LNCAP (cell line): ENCODE measurements around the gene ADAM30.

Source experiments
- TF ChIP-seq, protein P1 (sequence below): fragments of 450-650 bp; IDR thresholded peaks from 2 replicates; pipeline ENCODE4 v1.5.1; 2017; ENCODE audit warnings: mild to moderate bottlenecking

ADAM30 gene

DNA sequence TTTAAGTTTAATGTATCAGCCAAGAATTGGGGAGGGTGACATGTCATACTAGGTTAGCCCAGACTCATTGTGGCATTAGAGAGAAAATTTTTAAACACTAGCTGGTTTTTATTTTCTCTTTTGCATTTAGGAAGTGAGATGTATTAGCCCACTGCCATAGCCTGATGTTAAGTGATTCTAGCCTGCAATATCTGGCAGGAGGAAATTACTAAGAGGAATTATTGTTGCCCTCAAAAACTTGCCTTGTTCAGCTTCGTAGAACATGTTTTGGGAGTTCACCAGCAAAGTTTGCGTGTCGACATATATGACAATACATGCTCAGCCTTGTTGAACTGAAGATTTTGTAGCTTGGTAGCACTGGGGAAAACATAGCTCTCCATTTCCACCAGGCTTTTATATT, 12.5 kb downstream of the ADAM30 start:
- TF ChIP-seq, protein P1, sequence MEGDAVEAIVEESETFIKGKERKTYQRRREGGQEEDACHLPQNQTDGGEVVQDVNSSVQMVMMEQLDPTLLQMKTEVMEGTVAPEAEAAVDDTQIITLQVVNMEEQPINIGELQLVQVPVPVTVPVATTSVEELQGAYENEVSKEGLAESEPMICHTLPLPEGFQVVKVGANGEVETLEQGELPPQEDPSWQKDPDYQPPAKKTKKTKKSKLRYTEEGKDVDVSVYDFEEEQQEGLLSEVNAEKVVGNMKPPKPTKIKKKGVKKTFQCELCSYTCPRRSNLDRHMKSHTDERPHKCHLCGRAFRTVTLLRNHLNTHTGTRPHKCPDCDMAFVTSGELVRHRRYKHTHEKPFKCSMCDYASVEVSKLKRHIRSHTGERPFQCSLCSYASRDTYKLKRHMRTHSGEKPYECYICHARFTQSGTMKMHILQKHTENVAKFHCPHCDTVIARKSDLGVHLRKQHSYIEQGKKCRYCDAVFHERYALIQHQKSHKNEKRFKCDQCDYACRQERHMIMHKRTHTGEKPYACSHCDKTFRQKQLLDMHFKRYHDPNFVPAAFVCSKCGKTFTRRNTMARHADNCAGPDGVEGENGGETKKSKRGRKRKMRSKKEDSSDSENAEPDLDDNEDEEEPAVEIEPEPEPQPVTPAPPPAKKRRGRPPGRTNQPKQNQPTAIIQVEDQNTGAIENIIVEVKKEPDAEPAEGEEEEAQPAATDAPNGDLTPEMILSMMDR, result no peak

DNA sequence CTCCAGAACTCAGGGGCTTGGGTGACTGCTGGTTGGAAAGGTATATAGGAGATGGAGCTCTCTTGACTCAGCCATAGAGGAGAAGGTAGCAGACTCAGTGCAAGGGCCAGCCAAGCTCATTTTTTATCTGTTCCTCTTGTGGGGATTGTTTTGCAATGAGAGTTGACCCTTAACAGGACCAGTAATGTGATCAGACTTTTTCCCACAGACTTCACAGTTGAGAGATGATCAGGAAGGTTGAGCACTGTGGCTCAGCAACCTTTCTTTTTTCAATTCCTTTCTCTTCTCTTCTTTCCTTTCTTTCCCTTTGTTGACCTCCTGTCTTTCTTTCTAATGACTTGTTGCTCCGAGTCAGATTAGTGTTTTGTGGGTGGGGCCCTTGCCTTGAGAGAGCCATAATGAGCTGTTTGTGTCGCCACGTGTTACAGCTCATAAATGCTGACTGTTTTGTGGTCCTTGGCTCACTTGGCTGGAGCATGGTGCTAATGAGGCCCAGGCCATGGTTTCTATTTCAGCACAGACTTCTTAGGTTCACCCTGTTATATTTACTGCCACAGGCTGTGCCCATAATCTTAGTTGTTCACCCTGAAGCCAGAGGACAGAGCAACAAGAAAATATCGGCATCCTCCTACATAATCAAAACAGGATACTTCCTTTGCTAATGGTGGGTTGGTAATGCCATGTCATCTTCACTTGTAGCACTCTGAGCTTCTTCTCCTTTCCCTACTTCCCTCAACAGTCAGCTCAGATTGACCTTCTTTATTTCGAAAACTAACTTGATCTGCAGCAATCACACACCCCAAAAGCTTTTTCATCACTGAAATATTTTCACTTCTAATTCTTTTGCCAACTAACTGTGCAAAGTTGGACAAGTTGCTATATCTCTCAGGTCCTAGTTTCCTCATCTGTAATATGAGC, 13.9 kb downstream of the ADAM30 start:
- TF ChIP-seq, protein P1, result no peak

DNA sequence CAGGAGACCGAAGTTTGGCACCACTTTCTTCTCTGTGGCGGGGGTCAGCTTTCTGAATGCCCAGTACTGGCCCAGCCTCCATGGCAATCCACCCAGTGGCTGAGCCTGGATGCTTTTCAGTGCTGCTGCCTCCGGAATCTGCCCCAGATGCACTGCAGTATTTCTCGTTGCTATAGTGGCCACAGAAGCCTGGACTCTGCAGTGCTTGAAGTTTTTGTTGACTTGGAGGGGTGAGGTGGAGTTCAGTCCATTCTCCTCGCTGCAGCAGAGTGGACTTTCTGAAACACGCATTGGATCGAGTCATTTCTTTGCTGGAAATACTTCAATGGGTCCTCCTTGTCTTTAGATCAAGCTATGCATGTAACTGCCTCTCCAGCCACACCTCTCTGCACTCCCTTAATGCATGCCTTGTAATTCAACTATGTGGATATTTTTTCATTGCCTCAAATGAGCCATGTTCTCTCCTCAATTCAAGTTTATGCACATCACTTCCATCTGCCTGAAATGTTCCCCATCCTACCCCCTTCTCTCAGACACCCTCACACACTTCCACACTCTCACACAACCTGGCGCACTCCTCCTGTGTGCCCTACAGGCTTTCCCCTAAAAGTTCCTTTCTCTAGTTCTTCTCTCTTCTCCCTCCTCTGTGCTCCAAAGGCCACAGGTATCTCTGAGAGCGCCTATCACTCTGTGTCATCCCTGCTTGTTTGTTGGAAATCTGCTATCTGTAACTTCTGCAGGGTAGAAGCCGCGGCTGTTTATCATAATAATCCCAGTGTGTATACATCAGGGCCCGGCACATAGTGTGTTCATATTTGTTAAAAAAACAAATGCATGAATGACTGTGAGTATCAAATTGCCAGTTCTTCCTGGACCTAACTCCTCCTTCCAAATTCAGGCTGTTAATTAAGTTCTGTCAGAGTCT, 16.5 kb downstream of the ADAM30 start:
- TF ChIP-seq, protein P1, result no peak

DNA sequence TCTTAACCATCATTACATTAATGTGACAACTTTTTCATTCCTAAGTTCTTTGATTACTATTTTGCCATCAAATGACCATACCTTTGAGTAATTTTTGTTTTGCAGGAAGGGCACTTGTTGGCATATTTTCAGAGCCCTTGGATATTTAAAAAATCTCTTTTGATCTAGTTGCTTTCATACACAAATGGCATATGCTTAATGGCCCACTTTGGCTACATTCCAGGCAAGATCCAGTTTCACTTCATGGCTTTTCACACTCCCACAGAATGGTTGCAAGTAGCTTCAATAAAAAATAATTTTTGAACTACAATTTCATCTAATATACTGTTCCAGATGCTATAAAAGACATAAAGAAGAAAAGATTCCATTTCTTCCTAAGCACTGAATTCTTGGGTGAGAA, 18.1 kb downstream of the ADAM30 start:
- TF ChIP-seq, protein P1, result no peak

DNA sequence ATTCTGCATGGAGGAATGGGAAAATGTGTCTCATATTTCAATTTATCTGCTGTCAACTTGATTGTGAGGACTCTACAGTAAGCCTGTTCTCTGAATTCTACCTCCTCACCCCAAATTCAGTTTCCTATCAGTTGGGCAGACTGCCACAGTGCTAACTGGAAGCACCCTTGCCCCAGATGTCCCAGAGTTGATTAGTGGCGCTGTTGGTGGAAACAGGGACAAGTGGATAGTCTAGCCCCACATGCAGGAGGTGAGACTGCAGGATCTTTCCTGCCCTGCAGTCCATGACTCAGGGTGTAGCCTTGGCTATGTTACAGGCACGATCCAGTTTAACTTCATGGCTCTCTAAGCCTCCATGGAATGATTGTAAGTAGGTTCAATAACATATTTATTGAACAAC, 22.1 kb downstream of the ADAM30 start:
- TF ChIP-seq, protein P1, result no peak

DNA sequence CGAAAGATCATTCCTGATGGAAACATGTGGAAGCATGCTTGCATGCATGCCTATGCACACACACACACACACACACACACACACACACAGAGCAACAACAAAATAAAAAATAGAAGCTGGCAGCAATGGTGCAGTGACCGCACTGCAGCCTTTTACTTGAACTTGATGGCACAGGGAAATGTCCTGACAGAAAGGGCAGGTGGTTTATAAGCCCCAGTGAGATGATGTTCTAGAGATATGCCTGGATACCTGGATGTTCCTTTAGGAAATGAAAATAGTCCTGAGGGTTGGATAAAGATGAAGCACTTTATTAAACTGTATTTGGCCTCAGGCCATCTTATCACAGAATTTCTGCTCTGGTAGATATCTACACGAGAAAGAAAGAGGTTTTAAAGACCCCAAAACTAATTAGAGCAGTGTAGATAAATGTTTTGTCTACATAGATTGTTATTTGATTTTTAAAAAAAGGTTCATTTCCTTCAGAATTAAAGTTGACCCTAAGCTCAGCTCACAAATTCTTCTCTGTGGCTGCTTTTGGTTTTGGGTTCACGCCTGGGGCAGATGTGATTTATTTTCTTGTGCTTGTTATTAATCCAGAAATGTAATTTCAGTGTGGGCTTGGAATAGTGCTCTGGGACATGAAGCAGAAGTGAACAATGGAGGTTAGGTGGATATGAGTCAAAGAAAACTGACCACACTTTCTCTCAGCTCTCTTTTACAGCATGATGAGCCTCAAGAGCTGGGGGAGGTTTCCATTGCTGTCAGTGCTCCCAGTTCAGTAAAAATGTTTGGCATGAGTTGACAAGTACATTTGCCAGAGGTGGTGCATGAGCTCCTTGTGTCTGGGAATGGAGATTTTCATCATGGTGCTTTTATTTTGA, 22.9 kb downstream of the ADAM30 start:
- TF ChIP-seq, protein P1, result no peak

DNA sequence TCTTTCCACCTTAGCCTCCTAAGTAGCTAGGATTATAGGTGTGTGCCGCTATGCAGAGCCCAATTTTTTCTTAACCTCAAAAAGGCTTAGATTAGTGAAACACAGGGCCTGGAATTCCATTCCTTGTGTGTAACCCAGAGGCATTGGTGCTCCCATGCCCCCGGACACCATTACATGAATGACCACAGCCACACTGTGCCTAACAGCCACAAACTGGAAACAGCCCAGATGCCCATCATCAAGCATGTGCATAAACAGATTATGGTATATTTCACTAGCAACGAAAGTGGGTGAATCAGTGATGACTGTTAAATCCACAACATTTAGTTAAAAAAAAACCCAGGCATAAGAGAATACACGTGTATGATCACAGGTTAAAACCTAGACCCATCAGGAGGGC, 24.4 kb downstream of the ADAM30 start:
- TF ChIP-seq, protein P1, result no peak
